HG03135 (cell line): ENCODE measurements around the gene ERN1.

Source experiments
- ATAC-seq: cut with Tn5 transposase; IDR thresholded peaks from one replicate; pipeline ENCODE4 v1.9.1; 2021; ENCODE audit warnings: mild to moderate bottlenecking, moderate library complexity; ENCODE audit not compliant: unreplicated experiment

Gene ERN1

DNA sequence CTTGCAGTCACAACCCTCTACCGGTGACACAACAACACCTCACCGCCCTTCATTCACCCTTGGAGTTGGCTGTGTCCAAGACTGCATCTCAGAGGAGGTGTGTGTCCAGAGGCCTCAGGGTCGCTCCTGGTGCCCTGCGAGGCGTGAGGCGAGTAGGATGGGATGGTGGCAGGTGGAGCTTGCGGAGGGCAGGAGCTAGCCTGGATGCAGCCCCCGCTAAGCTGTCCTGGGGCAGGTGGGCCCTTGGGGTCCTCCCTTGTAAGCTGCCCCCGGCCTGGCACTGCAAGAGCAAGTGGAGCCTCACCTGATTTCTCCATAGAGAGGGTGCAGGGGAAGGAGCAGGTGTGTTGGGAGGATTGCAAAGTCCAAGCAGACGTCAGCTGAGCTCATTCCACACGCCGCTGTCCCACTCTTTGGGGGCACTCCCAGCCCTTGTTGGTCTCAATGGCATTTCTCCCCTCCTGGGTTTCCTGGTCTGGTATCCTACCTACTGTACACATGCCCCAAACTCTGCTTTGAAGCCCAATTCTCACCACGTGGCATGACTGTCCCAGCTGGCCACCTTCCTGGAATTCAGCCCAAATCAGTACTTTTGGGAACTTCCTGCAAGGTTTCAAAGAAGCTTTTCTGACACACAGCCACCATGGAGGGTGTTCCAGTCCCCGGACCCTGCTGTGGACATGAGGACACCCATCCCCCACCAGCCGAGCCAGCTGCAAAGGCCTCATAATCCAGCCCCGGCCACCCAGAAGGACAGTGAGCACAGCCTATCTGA is 91.4 kb downstream of the ERN1 start:
- no peak for ATAC-seq

GRCh38 chr17:64037802-64038201 is 92.1 kb downstream of the ERN1 start:
- ATAC-seq, result no peak

DNA sequence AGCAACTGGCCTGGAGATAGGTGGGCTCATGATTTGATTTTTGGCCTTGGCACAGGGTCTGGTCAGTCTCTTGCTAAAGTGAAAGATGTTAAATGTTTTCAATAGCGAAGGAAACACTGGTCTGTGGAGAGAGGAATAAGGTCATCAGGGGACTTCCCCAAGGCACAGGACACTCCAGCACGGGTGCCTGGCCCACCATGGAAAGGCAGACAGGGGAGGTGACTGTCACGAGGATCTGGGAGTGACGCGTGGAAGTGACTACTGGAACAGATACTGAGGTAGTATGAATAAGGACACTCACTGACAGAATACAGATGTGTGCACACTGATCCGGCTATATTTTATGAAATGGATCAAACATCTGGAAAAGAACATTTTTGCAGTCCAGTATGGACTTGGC is 92.8 kb downstream of the ERN1 start:
- ATAC-seq, result no peak

- no peak for ATAC-seq
Observed at GRCh38 chr17:64036198-64036922, 93.6 kb downstream of the ERN1 start.

GRCh38 chr17:64032081-64032480 is 97.9 kb downstream of the ERN1 start:
- ATAC-seq, result no peak

DNA sequence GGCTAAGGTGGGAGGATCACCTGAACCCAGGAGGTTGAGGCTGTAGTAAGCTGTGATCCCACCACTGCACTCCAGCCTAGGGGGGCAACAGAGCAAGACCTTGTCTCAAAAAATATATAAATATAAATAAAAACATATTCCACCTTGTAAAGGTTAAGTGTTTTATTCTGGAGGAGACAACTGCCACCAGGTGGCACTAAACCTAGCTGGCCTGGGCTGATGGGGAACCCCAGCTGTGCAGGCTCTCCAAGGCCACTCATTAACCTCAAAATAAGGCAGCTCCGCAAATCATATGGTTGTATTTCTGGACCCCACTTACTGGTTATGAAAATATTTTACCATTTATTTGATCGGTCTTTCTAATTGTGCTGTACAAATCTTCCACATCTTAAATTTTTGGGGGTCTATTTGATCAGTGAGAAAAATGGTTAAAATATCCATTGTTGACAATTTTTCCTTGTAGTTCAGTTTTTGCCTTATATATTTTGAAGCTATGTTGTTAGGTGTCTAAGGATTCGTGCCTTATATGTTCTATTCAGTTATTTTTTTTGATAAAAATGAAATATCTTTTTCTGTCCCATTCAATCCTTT is 101.0 kb downstream of the ERN1 start:
- ATAC-seq, result no peak

- ATAC-seq, result peak; percentile 57
Observed at GRCh38 chr17:64025732-64026294, 104.1 kb downstream of the ERN1 start.

GRCh38 chr17:64024781-64025731 is 104.9 kb downstream of the ERN1 start:
- ATAC-seq, result no peak

DNA sequence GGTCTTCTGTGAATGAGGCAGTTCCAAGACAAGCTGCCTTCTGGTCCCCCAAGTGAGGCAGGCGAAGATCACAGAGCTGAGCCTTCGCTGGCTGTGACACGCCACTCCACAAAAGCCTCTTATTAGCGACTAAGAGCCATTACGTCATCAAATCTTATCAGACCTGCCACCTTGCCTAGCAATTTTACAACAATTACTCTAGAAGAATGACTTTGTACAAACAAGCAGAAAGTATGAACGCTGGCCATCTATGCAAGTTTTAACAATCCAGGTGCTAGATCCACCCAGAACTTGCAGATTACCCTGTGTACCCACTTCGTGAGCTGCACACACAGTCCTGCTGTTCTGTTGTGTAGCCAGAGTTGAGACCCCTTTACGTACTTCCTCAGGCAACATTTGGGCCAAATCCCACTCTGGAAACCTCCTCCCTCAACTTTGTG is 105.7 kb downstream of the ERN1 start:
- no peak for ATAC-seq

DNA sequence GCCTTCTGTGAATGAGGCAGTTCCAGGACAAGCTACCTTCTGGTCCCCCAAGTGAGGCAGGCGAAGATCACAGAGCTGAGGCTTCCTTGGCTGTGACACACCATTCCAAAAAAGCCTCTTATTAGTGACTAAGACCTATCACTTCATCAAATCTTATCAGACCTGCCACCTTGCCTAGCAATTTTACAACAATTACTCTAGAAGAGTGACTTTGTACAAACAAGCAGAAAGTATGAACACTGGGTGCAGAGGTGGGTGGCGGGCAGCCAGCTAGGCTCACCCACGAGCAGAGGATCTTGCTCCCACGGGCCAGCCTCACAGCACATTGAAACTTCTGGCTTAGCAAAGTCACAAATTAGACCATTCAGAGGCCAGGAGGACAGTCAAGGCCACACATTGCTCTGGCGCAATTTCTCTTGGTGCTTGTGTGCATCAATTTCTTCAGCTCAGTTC is 107.3 kb downstream of the ERN1 start:
- ATAC-seq, result no peak

DNA sequence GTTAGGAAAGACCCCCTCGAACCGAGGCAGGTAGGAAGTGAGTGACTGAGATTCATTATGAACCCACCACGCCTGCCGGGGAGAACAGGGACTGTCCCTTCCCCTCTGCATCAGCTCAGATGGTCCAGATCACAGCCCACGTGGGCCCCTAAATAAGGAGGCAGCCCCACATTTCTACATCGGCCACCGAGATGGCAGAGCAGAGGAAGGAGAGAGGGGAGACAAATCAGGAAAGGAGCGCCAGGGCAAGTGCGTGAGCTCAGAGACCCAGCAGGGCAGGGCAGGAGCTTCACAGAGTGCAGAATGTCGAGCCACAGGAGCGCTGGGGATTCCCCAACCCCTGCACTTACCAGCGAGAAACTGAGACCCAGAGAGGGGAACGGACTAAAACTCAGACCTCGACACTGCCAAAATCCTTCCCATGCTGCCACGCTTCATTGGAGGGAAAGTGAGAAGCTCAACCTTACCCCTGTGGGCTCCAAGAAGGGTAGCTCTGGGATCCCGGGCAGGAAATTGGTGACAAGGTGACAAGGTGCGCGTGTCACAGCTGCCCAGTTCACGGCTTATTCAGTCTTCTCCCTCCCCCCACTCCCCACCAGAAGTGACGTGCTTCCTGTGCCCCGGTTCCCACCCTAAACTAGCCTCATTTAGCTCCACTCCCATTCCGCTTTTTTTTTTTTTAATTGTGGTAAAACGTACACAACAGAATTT is 109.7 kb downstream of the ERN1 start, which contains the start of gene ICAM2:
Gene ICAM2 (minus strand): TSS at position 578 of the 711 bp plus-strand sequence. CDS start 13,942 bp downstream, outside the sequence.
- peak; percentile 58 for ATAC-seq

GRCh38 chr17:64019551-64019961 is 110.4 kb downstream of the ERN1 start:
- ATAC-seq, result peak; percentile 20

DNA sequence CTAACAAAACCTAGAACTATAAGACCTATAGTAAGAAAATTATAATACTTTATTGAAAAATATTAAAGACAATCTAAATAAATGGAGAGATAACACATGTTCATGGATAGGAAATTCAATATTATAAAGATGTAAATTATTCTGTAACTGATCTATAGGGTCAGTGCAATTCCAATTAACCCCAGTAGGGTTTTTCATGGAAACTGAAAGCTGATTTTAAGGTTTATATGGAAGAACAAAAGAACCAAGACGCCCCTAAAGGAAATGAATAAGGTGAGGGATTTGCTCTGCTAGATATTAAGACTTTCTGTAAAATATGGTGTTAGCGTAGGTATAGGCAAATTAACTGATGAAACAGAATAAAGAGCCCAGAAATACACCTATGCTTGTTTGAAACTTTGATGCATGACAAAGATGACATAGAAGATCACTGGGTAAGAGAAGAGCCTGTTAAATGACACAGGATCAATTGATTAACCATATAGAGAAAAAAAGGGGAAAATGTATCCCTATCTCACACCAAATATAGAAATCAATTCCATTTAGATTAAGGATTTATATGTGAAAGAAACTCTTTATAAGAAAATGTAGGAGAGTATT is 112.5 kb downstream of the ERN1 start:
- no peak for ATAC-seq

DNA sequence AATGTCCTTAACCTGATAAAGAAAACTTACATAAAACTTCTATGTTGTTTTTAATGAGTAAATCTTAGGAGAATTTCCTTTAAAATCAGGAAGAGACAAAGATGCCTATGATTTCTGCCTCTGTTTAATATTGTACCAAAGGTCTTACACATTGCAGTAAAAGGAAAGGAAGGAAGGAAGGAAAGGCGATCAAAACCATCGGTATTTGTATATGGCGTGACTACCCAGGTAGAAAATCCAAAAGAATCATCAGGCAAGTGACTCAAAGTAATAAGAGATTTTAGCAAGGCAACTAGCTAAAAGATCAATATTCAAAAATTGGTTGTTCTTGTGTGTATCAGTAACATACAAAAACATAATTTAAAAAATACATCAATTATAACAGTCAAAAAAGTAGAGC is 113.0 kb downstream of the ERN1 start:
- no peak for ATAC-seq

GRCh38 chr17:64016231-64016784 is 113.6 kb downstream of the ERN1 start:
- ATAC-seq, result no peak

- ATAC-seq, result no peak
Observed at GRCh38 chr17:64015447-64015846, 114.5 kb downstream of the ERN1 start.

DNA sequence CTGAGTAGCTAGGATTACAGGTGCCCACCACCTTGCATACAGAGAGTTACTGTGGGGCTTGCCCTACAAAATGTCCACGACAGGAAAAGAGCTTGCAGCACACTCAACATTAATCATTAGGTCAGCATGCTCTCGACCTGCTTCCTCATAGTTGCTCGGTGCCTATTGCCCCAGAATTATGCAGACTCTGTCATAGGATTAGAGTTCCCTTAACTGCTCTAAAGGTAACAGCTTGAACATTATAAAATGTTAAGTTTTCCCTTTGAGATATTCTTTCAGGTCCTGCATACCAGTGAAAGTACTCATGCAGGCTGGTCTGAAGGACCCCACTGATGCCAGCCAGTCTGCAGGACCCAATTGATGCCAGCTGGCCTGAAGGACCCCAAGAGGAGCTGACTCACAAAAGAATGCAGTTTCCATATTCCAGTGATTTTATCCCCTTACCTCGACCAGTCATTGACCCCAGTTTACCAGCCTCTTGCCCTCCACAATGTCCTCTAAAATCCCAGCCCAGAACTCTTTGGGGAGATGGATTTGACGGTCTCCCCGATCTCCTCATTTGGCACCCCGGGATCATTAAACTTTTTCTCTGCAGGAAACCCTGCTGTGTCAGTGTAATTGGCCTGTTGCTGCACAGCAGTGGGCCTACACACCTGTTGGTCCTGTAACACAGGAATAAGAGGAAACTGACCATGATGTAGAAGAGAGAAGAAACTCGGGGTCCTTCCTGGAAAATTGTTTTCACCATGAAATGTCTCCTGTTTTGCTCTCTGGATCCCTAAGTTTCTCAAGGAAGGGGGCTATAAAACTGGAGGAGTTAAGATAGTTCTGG is 120.2 kb downstream of the ERN1 start:
- ATAC-seq, result no peak

- no peak for ATAC-seq
Observed at GRCh38 chr17:64008830-64009229, 121.1 kb downstream of the ERN1 start.
